GM13976 (cell line): ENCODE data around the gene TBC1D17.

ENCODE experiments used
- DNase-seq: peaks from one replicate; pipeline ENCODE4 v3.0.0; 2012; ENCODE audit warnings: low spot score
- in situ Hi-C: fragments of 300-500 bp; cut with MboI; formaldehyde crosslinking; loops from one replicate; pipeline ENCODE4 v1.12.0; 2022; ENCODE audit warnings: low sequenced_read_pairs, mixed read lengths, inconsistent platforms; ENCODE audit not compliant: unreplicated experiment
- TF ChIP-seq, protein P1 (sequence below): IDR thresholded peaks from 2 replicates; pipeline ENCODE4 v1.5.1; 2012; ENCODE audit warnings: borderline replicate concordance, mild to moderate bottlenecking; ENCODE audit not compliant: insufficient read depth; ENCODE audit errors: extremely low read depth, missing control alignments, control extremely low read depth

The TBC1D17 gene

DNA sequence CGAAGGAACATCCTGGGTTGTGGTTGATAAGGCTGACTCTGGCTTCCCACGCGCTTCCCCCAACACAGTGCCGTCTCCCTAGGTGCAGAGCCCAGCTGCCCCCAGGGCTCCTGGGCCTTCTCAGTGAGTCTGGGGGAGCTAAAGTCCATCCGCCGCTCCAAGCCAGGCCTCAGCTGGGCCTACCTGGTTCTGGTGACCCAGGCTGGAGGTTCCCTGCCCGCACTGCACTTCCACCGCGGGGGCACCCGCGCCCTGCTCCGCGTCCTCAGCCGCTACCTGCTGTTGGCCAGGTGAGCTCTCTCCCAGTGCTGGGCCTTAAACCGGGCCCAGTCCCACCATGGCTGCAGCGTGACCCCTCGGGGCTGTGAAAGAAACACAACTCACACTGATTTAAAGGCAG, 3.7 kb downstream of the TBC1D17 start:
- in situ Hi-C loops = no loop called here

GRCh38 chr19:49881672-49882394, 4.3 kb downstream of the TBC1D17 start:
- TF ChIP-seq, protein P1, sequence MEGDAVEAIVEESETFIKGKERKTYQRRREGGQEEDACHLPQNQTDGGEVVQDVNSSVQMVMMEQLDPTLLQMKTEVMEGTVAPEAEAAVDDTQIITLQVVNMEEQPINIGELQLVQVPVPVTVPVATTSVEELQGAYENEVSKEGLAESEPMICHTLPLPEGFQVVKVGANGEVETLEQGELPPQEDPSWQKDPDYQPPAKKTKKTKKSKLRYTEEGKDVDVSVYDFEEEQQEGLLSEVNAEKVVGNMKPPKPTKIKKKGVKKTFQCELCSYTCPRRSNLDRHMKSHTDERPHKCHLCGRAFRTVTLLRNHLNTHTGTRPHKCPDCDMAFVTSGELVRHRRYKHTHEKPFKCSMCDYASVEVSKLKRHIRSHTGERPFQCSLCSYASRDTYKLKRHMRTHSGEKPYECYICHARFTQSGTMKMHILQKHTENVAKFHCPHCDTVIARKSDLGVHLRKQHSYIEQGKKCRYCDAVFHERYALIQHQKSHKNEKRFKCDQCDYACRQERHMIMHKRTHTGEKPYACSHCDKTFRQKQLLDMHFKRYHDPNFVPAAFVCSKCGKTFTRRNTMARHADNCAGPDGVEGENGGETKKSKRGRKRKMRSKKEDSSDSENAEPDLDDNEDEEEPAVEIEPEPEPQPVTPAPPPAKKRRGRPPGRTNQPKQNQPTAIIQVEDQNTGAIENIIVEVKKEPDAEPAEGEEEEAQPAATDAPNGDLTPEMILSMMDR = no peak
- in situ Hi-C loops = no loop called here
- no peak for DNase-seq

More for the DNA sequence above, 3.7 kb downstream of the TBC1D17 start:
- TF ChIP-seq, protein P1 = no peak
- no peak for DNase-seq

DNA sequence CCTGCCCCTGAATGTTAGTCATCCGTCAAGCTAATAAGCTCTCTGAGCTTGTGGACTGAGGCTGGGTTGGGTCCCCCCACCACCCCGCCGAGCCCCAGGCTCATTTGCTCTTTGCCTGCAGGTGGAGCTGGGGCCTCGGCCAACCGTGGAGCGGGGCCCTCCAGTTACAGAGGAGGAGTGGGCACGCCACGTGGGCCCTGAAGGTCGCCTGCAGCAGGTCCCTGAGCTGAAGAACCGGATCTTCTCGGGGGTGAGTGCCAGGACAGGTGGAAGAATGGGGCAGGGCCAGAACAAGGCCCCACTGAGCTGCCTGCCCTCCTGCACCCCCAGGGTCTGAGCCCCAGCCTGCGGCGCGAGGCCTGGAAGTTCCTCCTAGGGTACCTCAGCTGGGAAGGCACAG, 5.1 kb downstream of the TBC1D17 start:
- TF ChIP-seq, protein P1 = no peak
- in situ Hi-C loops = no loop called here
- no peak for DNase-seq

DNA sequence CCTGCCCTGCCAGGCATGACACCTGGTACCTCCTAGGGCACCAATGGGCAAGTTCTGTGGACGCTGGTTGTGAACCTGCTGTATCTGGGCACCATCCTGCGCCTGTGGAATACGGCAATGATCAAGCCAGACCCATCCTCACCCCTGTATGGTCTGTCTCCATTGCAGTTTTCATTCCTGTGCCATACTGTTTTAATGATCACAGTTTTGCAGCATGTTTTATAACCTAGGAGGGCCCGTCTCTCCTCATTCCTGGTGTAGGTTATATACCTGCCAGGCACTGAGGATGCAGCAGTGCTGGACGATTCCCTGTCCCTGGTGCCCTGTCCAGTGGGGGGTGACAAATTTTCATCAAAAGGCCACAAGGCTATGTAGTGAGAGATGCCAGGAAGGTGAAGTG, 5.6 kb downstream of the TBC1D17 start:
- no peak for DNase-seq
- in situ Hi-C loops = no loop called here
- TF ChIP-seq, protein P1 = no peak

DNA sequence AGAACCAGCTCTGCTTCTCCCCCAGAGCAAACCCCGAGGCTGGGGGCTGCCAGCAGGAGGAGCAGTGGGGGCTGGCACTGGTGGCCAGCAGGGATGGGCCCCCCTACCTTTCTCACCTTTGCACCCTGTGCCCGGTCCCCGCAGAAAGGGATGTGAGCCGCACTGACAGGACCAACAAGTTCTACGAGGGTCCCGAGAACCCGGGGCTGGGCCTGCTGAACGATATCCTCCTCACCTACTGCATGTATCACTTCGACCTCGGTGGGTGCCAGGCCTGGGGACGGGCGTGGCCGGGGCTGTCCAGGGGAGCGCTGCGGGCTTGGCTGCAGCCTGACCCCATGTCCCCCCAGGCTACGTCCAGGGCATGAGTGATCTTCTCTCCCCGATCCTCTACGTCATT, 6.6 kb downstream of the TBC1D17 start:
- TF ChIP-seq, protein P1 = no peak
- in situ Hi-C loops = no loop called here
- DNase-seq = no peak

DNA sequence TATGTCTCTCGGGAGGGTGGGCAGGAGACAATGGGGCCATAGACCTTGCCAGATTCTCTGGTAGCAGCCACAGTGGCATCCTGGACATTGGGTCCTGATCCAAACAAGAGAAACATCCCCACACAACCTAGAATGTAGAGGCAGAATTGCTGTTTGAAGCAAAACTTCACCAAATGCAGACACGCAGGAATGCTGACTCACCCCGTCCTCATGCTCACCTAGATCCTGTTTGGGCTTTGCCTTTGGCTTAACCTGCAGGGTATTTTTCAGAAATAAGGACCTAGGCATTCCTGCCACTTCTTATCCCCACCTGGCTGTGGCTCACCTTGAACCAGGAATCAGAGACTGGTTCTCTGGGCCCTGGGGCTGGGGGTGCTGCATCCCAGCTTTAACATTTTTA, 7.3 kb downstream of the TBC1D17 start:
- in situ Hi-C loops = no loop called here

More for the DNA sequence above, 7.3 kb downstream of the TBC1D17 start:
- TF ChIP-seq, protein P1 = no peak
- no peak for DNase-seq
